SU-DHL-6 (cell line): Measurements from ENCODE around the gene FOXA1.

Source experiments
- EZH2phosphoT487 ChIP-seq: fragments of 200-600 bp; sonication (generic), shearing (Covaris generic); conservative IDR thresholded peaks from 2 replicates; pipeline ENCODE4 v1.6.1; 2018; ENCODE audit warnings: mild to moderate bottlenecking, antibody characterized with exemption, low read length, moderate library complexity, mixed read lengths
- TF ChIP-seq, protein P1 (sequence below): fragments of 200-600 bp; sonication (generic); IDR thresholded peaks from one replicate; pipeline ENCODE4 v1.5.1; 2017; ENCODE audit warnings: antibody characterized with exemption, mild to moderate bottlenecking, low read length, moderate library complexity; ENCODE audit not compliant: insufficient read depth, poor library complexity, severe bottlenecking

GRCh38 chr14:37592482-37593408, 2.3 kb downstream of the FOXA1 start:
- TF ChIP-seq, protein P1, sequence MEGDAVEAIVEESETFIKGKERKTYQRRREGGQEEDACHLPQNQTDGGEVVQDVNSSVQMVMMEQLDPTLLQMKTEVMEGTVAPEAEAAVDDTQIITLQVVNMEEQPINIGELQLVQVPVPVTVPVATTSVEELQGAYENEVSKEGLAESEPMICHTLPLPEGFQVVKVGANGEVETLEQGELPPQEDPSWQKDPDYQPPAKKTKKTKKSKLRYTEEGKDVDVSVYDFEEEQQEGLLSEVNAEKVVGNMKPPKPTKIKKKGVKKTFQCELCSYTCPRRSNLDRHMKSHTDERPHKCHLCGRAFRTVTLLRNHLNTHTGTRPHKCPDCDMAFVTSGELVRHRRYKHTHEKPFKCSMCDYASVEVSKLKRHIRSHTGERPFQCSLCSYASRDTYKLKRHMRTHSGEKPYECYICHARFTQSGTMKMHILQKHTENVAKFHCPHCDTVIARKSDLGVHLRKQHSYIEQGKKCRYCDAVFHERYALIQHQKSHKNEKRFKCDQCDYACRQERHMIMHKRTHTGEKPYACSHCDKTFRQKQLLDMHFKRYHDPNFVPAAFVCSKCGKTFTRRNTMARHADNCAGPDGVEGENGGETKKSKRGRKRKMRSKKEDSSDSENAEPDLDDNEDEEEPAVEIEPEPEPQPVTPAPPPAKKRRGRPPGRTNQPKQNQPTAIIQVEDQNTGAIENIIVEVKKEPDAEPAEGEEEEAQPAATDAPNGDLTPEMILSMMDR: no peak
- no peak for TF ChIP-seq EZH2phosphoT487
